ENCODE results near the gene CPT1C.

GRCh38 chr19:49746206-49746958, 55.5 kb downstream of the CPT1C start:
- TF ChIP-seq CTCF (IDR thresholded peaks at IDR 0.05) (no peak), POLR2A (IDR thresholded peaks at IDR 0.05) (no peak), EP300 (IDR thresholded peaks at IDR 0.05; ENCODE audit: low read depth) (no peak)
